ENCODE data around the gene HSD17B3. TPM values are rescaled to one million over a fixed set of nuclear protein-coding genes. Genes with fewer than 3 reads are reported as not detected.

Gene HSD17B3
- total and polyA plus RNA-seq, 4 donors = 0.37 to 4.4 (median 0.41) TPM; not detected in 1

DNA sequence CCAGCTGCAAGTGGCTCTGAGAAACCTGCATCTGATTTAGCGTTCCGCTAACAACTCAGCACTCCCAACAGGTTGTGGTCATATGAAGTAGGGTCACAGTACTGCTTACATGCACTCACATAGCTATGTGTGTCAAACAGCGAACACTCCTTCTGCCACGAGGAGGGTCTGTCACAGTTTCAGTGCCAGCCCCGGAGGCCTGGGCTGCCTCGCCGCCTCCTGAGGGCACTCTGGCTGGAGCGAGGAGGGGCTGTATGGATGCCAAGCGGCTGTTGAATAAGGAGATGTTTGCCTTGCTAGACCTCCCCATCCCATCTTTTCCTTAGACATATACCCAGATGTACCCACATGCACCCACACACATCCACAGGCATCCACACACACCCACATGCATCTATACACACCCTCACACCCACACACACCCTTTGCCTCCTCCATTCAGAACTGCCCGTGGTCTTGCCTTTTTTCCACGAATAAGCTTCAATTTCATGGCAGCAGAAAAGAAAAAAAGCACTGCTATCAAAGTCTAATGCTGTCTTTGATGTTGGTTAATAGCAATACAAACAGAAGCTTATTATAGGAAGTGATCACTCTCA, 95.7 kb downstream of the HSD17B3 start:
- no peaks in the 10 kb centered on the region for H3K27me3 ChIP-seq (ENCODE audit: control insufficient read depth in 3 of 3, insufficient read depth in 3 of 3, low read length in 2 of 3)
- WGBS, 2 donors = 83 to 90% methylated on average over 11 of the region's 11 CpGs
- DNase-seq (no peak), ATAC-seq (ENCODE audit: insufficient read depth, low FRiP score) (no peak)
- peaks cover 0 to 12% (median 0%) of the 10 kb centered on the region in 5 donors for H3K4me1 ChIP-seq (ENCODE audit: control insufficient read depth in 5 of 5, insufficient read depth in 5 of 5, low read length in 5 of 5)
- H3K9me3 ChIP-seq (ENCODE audit: control insufficient read depth in 4 of 4, insufficient read depth in 3 of 4, low read length in 3 of 4) = peaks cover 0 to 6% (median 1%) of the 10 kb centered on the region in 4 donors
- no peak overlapping the region for H3K4me3 ChIP-seq
- H3K36me3 ChIP-seq (ENCODE audit: control insufficient read depth in 4 of 4, insufficient read depth in 4 of 4, low read length in 4 of 4) = no peaks in the 10 kb centered on the region
- no peak for TF ChIP-seq CTCF (IDR thresholded peaks at IDR 0.05; ENCODE audit: control extremely low read depth, extremely low read depth)
- no peak overlapping the region for H3K27ac ChIP-seq (ENCODE audit: low read depth in 1 of 2, low read length in 1 of 2)
- H3K9ac ChIP-seq (ENCODE audit: insufficient read depth in 1 of 2, low read length in 2 of 2) = no peak overlapping the region

GRCh38 chr9:96204853-96205252, 97.1 kb downstream of the HSD17B3 start:
- no peak for DNase-seq
- 92 to 94% methylated on average over 2 of the region's 2 CpGs for WGBS, 2 donors

DNA sequence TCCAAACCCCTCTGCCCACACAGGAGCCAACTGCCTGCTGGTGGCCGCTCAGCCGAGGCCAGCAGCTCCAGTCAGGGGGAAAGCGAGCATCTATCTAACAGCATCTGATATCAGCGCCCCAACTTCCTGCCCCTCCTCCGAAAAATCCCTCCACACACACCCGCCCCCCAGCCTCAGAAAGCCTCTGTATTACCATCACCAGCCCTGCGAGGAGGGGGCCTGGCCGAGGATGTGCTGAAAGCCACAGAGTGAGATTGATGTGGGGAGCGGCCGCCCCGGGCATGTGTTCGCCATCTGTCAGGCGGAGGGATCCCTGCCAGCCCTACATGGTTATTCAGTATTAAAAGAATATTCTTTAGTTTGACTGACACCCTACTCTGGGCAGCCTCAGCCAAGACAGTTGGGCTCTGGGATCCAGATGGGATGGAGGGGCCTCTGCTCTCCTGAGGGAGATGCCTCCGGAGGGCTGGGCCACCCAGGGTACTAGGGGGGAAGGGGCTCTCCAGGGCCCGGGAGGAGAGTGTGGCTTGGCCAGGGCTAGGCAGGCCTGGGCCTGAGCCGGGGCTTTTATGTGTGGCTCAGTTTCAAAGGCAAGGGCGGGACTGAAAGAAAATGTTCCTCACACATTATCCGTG, 98.0 kb downstream of the HSD17B3 start:
- Histone ChIP-seq H3K27me3 (ENCODE audit: control insufficient read depth in 3 of 3, insufficient read depth in 3 of 3, low read length in 2 of 3) (no peaks in the 10 kb centered on the region), H3K36me3 (ENCODE audit: control insufficient read depth in 4 of 4, insufficient read depth in 4 of 4, low read length in 4 of 4) (no peaks in the 10 kb centered on the region), H3K9ac (ENCODE audit: insufficient read depth in 1 of 2, low read length in 2 of 2) (no peak overlapping the region), H3K27ac (ENCODE audit: low read depth in 1 of 2, low read length in 1 of 2) (no peak overlapping the region), H3K9me3 (ENCODE audit: control insufficient read depth in 4 of 4, insufficient read depth in 3 of 4, low read length in 3 of 4) (peaks cover 0 to 6% (median 1%) of the 10 kb centered on the region in 4 donors), H3K4me1 (ENCODE audit: control insufficient read depth in 5 of 5, insufficient read depth in 5 of 5, low read length in 5 of 5) (peaks cover 0 to 12% (median 0%) of the 10 kb centered on the region in 5 donors), H3K4me3 (no peak overlapping the region)
- ATAC-seq (ENCODE audit: insufficient read depth, low FRiP score) (peak; percentile 19), DNase-seq (peak; percentile 53 to 63 (median 55))
- 75 to 87% methylated on average over 18 of the region's 18 CpGs for WGBS, 2 donors
- no peak for TF ChIP-seq CTCF (IDR thresholded peaks at IDR 0.05; ENCODE audit: control extremely low read depth, extremely low read depth)

More at GRCh38 chr9:96204853-96205252, 97.1 kb downstream of the HSD17B3 start:
- TF ChIP-seq CTCF (IDR thresholded peaks at IDR 0.05; ENCODE audit: control extremely low read depth, extremely low read depth) = no peak
- Histone ChIP-seq H3K9ac (ENCODE audit: insufficient read depth in 1 of 2, low read length in 2 of 2) (no peak overlapping the region), H3K27ac (ENCODE audit: low read depth in 1 of 2, low read length in 1 of 2) (no peak overlapping the region), H3K27me3 (ENCODE audit: control insufficient read depth in 3 of 3, insufficient read depth in 3 of 3, low read length in 2 of 3) (no peaks in the 10 kb centered on the region), H3K4me3 (no peak overlapping the region), H3K36me3 (ENCODE audit: control insufficient read depth in 4 of 4, insufficient read depth in 4 of 4, low read length in 4 of 4) (no peaks in the 10 kb centered on the region), H3K4me1 (ENCODE audit: control insufficient read depth in 5 of 5, insufficient read depth in 5 of 5, low read length in 5 of 5) (peaks cover 0 to 12% (median 0%) of the 10 kb centered on the region in 5 donors), H3K9me3 (ENCODE audit: control insufficient read depth in 4 of 4, insufficient read depth in 3 of 4, low read length in 3 of 4) (peaks cover 0 to 6% (median 1%) of the 10 kb centered on the region in 4 donors)
- ATAC-seq (ENCODE audit: insufficient read depth, low FRiP score) = no peak
